ENCODE results near the gene TFPI2.

The TFPI2 gene

DNA sequence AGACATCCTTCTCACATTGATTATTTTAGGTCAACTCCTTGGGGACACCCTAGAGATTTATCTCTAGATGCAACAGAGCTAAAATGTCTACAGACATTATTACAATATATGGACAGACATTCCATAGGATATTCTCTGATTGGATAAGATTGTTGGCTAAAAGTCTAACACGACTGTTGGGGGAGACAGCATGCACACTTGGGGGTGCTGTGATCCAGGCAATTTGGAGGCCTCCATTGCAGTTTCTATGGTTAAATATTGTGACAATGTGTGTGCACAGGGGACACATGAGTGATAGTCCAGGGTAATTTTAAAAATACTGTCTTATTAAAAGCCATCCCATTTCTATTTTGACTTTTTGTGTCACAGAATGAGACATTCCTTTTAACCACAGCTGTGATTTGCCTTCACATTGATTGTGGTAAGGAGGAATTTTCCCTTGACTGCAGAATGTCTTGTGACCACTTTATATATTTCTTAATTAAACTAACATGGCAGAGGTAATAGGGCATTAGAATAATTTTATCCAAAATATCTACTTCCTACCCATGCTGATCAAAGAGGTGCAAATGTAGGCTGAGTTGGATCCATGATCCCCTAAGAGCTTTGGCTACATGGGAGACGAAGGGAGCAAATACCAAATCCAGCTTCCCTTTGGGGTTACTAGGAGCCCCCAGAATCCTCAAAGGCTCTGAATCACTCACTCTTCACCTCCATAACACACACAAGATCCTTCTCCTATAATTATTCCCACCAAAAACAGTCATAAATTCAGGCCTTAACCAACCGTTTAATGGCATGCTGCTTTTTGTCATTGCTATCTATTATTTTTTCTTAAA, 7.3 kb downstream of the TFPI2 start:
- H4K20me1 ChIP-seq (ENCODE audit: insufficient read depth, low read length): no peaks in the 10 kb centered on the region
- TF ChIP-seq CTCF (IDR thresholded peaks at IDR 0.05; ENCODE audit: borderline replicate concordance, extremely low read depth, low read length, poor library complexity, severe bottlenecking): no peak
- no peak for TF ChIP-seq EZH2 (IDR thresholded peaks at IDR 0.05; ENCODE audit: borderline replicate concordance, low read depth, low read length, severe bottlenecking)
- no peaks in the 10 kb centered on the region for H3K27me3 ChIP-seq (ENCODE audit: insufficient read depth, low read length, poor library complexity)
- H3K9ac ChIP-seq (ENCODE audit: low read depth, low read length): no peak overlapping the region
- H2AFZ ChIP-seq (ENCODE audit: low read depth, low read length): no peak overlapping the region
- no peak overlapping the region for H3K4me3 ChIP-seq (ENCODE audit: low read depth in 1 of 2, low read length in 2 of 2)
- no peaks in the 10 kb centered on the region for H3K4me1 ChIP-seq (ENCODE audit: insufficient read depth, low read length)
- no peak overlapping the region for H3K27ac ChIP-seq (ENCODE audit: low read length)
- no peak overlapping the region for H3K4me2 ChIP-seq (ENCODE audit: insufficient read depth, low read length)
- no peaks in the 10 kb centered on the region for H3K9me3 ChIP-seq (ENCODE audit: insufficient read depth, low read length, severe bottlenecking)
- ATAC-seq (ENCODE audit: insufficient read depth, low read depth): no peak
- H3K79me2 ChIP-seq (ENCODE audit: insufficient read depth, low read length): no peaks in the 10 kb centered on the region
- H3K36me3 ChIP-seq (ENCODE audit: insufficient read depth, low read length): no peaks in the 10 kb centered on the region
- DNase-seq: no peak

DNA sequence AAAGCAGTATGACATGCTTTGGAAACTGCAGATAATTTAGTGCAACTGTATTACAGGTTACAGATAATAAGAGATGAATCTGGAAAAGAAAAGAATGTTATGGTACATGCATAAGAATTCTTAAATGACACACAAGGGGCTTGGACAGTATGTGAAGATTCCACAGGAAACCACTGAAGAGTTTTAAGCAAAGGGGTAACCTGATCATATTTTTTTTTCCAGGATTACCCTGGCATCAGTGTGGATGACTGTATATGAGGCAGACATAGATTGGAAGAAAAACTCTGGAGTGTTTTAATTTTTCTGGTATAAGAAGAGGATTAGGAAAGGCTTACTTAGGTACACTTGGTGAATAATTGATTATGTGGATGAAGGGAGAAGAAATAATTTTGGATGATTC, 8.1 kb downstream of the TFPI2 start:
- H3K9me3 ChIP-seq (ENCODE audit: insufficient read depth, low read length, severe bottlenecking): no peaks in the 10 kb centered on the region
- H2AFZ ChIP-seq (ENCODE audit: low read depth, low read length): no peak overlapping the region
- no peak overlapping the region for H3K9ac ChIP-seq (ENCODE audit: low read depth, low read length)
- no peak overlapping the region for H3K4me3 ChIP-seq (ENCODE audit: low read depth in 1 of 2, low read length in 2 of 2)
- no peaks in the 10 kb centered on the region for H3K4me1 ChIP-seq (ENCODE audit: insufficient read depth, low read length)
- no peak for ATAC-seq (ENCODE audit: insufficient read depth, low read depth)
- no peaks in the 10 kb centered on the region for H3K79me2 ChIP-seq (ENCODE audit: insufficient read depth, low read length)
- TF ChIP-seq CTCF (IDR thresholded peaks at IDR 0.05; ENCODE audit: borderline replicate concordance, extremely low read depth, low read length, poor library complexity, severe bottlenecking): no peak
- no peak for TF ChIP-seq EZH2 (IDR thresholded peaks at IDR 0.05; ENCODE audit: borderline replicate concordance, low read depth, low read length, severe bottlenecking)
- H3K27ac ChIP-seq (ENCODE audit: low read length): no peak overlapping the region
- no peaks in the 10 kb centered on the region for H3K27me3 ChIP-seq (ENCODE audit: insufficient read depth, low read length, poor library complexity)
- H4K20me1 ChIP-seq (ENCODE audit: insufficient read depth, low read length): no peaks in the 10 kb centered on the region
- H3K36me3 ChIP-seq (ENCODE audit: insufficient read depth, low read length): no peaks in the 10 kb centered on the region
- H3K4me2 ChIP-seq (ENCODE audit: insufficient read depth, low read length): no peak overlapping the region
- DNase-seq: no peak

DNA sequence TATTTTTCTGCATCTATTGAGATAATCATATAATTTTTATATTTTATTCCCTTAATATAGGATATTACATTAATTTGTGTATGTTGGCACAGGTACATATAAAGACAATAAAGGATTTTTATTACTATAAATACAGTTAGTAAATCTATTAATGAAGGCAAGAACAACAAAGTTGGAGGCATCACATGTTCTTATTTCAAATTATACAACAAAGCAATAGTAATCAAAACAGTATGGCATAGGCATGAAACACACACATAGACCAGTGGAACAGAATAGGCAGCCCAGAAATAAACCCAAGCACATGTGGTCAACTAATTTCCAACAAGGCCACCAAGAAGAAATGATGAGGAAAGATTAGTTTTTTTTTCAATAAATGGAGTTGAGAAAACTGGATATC, 11.2 kb downstream of the TFPI2 start:
- Histone ChIP-seq H3K4me3 (ENCODE audit: low read depth in 1 of 2, low read length in 2 of 2) (no peak overlapping the region), H3K9ac (ENCODE audit: low read depth, low read length) (no peak overlapping the region), H4K20me1 (ENCODE audit: insufficient read depth, low read length) (no peaks in the 10 kb centered on the region), H3K36me3 (ENCODE audit: insufficient read depth, low read length) (no peaks in the 10 kb centered on the region), H3K27ac (ENCODE audit: low read length) (no peak overlapping the region), H2AFZ (ENCODE audit: low read depth, low read length) (no peak overlapping the region), H3K4me1 (ENCODE audit: insufficient read depth, low read length) (no peaks in the 10 kb centered on the region), H3K27me3 (ENCODE audit: insufficient read depth, low read length, poor library complexity) (no peaks in the 10 kb centered on the region), H3K4me2 (ENCODE audit: insufficient read depth, low read length) (no peak overlapping the region), H3K9me3 (ENCODE audit: insufficient read depth, low read length, severe bottlenecking) (no peaks in the 10 kb centered on the region), H3K79me2 (ENCODE audit: insufficient read depth, low read length) (no peaks in the 10 kb centered on the region)
- DNase-seq: no peak
- TF ChIP-seq CTCF (IDR thresholded peaks at IDR 0.05; ENCODE audit: borderline replicate concordance, extremely low read depth, low read length, poor library complexity, severe bottlenecking) (no peak), EZH2 (IDR thresholded peaks at IDR 0.05; ENCODE audit: borderline replicate concordance, low read depth, low read length, severe bottlenecking) (no peak)
- no peak for ATAC-seq (ENCODE audit: insufficient read depth, low read depth)

All from DND-41 (cell line).